Vagina (tissue), 2 donors: ENCODE data around the gene CRAT.

Experiments
- POLR2A ChIP-seq, 2 donors: fragments of 450-650 bp; IDR thresholded peaks; one replicate each; pipeline ENCODE4 v1.6.1; 2017; ENCODE audit warnings: antibody characterized with exemption in 2 of 2, mild to moderate bottlenecking in 2 of 2, moderate library complexity in 2 of 2
- POLR2AphosphoS5 ChIP-seq, 2 donors: sonication (generic); formaldehyde crosslinking; IDR thresholded peaks; one replicate each; pipeline ENCODE4 v1.9.0; 2017; ENCODE audit warnings: antibody characterized with exemption in 2 of 2, mild to moderate bottlenecking in 2 of 2, low read depth in 1 of 2; ENCODE audit not compliant: insufficient read depth in 1 of 2
- TF ChIP-seq, protein P1 (sequence below), 3 experiments: fragments of 450-650 bp in 2 of 3; fragments of 200-600 bp in 1 of 3; sonication (generic) in 1 of 3; IDR thresholded peaks; one replicate each; pipeline ENCODE4 v1.5.1; 2017 to 2019; ENCODE audit warnings: antibody characterized with exemption in 3 of 3, mild to moderate bottlenecking in 2 of 3, moderate library complexity in 2 of 3

DNA sequence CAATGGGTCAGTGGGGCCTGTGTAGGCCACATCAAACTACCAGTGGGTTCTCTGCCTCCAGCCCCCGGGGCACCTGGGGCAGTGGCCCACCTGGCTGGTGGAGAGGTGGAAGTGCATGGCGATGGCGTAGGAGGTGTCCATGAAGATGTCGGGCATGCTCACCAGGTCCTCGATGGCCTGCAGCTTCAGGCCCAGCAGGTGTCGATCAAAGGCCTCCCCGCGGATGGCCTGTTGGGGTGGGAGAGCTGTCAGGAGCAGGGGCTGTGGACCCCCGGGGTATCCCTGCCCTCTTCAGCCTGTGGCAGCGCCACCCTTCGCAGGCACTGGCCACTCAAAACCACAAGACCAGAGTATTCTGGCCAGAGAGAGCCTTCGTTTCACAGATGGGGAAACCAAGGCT is 14.7 kb downstream of the CRAT start:
- TF ChIP-seq, protein P1, sequence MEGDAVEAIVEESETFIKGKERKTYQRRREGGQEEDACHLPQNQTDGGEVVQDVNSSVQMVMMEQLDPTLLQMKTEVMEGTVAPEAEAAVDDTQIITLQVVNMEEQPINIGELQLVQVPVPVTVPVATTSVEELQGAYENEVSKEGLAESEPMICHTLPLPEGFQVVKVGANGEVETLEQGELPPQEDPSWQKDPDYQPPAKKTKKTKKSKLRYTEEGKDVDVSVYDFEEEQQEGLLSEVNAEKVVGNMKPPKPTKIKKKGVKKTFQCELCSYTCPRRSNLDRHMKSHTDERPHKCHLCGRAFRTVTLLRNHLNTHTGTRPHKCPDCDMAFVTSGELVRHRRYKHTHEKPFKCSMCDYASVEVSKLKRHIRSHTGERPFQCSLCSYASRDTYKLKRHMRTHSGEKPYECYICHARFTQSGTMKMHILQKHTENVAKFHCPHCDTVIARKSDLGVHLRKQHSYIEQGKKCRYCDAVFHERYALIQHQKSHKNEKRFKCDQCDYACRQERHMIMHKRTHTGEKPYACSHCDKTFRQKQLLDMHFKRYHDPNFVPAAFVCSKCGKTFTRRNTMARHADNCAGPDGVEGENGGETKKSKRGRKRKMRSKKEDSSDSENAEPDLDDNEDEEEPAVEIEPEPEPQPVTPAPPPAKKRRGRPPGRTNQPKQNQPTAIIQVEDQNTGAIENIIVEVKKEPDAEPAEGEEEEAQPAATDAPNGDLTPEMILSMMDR (IDR thresholded peaks at IDR 0.05) = no peak
- TF ChIP-seq POLR2AphosphoS5 (IDR thresholded peaks at IDR 0.05; ENCODE audit: insufficient read depth in 1 of 2, low read depth in 1 of 2) (no peak), POLR2A (IDR thresholded peaks at IDR 0.05) (no peak)
